Gastrocnemius medialis (tissue), 4 donors: Measurements from ENCODE around the gene CST6. TPM values are rescaled to one million over a fixed set of nuclear protein-coding genes. Genes with fewer than 3 reads are reported as not detected.

ENCODE experiments used
- ATAC-seq, 2 donors: fragments of 150-250 bp; one replicate each; pipeline ENCODE4 v1.9.1; 2016
- DNase-seq, 2 donors: peaks; one replicate each; pipeline ENCODE4 v3.0.0-alpha.2; 2019
- H3K27ac ChIP-seq, 4 donors: fragments of 200-600 bp; sonication (generic); 1 replicate in 1 of 4; 2 replicates in 3 of 4; pipeline ENCODE4 v1.5.1; 2016 to 2018; ENCODE audit warnings: mild to moderate bottlenecking in 2 of 4, moderate library complexity in 1 of 4
- H3K27me3 ChIP-seq, 3 donors: fragments of 200-600 bp; sonication (generic) in 2 of 3; 1 replicate in 1 of 3; 2 replicates in 2 of 3; pipeline versions ENCODE4 v1.5.1 to v1.6.0; 2016 to 2019; ENCODE audit warnings: mild to moderate bottlenecking in 1 of 3, moderate library complexity in 1 of 3
- H3K36me3 ChIP-seq, 2 donors: fragments of 200-600 bp; sonication (generic) in 1 of 2; one replicate each; pipeline ENCODE4 v1.5.1; 2017 to 2018
- H3K4me1 ChIP-seq, 2 donors: fragments of 200-600 bp; sonication (generic) in 1 of 2; one replicate each; pipeline ENCODE4 v1.5.1; 2016 to 2017; ENCODE audit warnings: mild to moderate bottlenecking in 2 of 2
- H3K4me3 ChIP-seq, 4 donors: fragments of 200-600 bp; sonication (generic) in 3 of 4; 1 replicate in 1 of 4; 2 replicates in 3 of 4; pipeline ENCODE4 v1.5.1; 2016 to 2019; ENCODE audit warnings: mild to moderate bottlenecking in 2 of 4
- H3K9me3 ChIP-seq, 3 donors: fragments of 200-600 bp; sonication (generic) in 2 of 3; 1 replicate in 1 of 3; 2 replicates in 2 of 3; pipeline ENCODE4 v1.5.1; 2016 to 2019
- CTCF ChIP-seq, 5 experiments: fragments of 450-650 bp in 3 of 5; fragments of 200-600 bp in 2 of 5; sonication (generic) in 2 of 5; IDR thresholded peaks in 4 of 5; conservative IDR thresholded peaks in 1 of 5; 1 replicate in 4 of 5; 2 replicates in 1 of 5; pipeline ENCODE4 v1.5.1; 2016 to 2019; ENCODE audit warnings: antibody characterized with exemption in 5 of 5, mild to moderate bottlenecking in 3 of 5, moderate library complexity in 3 of 5
- POLR2A ChIP-seq, 2 donors: fragments of 450-650 bp; IDR thresholded peaks; one replicate each; pipeline ENCODE4 v1.6.1; 2017; ENCODE audit warnings: antibody characterized with exemption in 2 of 2, mild to moderate bottlenecking in 2 of 2, moderate library complexity in 2 of 2
- in situ Hi-C, 4 donors: fragments of 200-750 bp; cut with MboI; loops; one replicate each; pipeline versions ENCODE4 v1.15.0 to v1.8.0; 2017; ENCODE audit warnings: low sequenced_read_pairs in 4 of 4
- intact Hi-C: fragments of 100-400 bp; cut with DNase I; formaldehyde crosslinking; loops from one replicate; pipeline ENCODE4 v1.15.1; 2023; ENCODE audit warnings: low total_unique reads
- total RNA-seq, 4 donors: library from RNA; depleted of rRNA; stranded (reverse); fragments of >200 nt; gene quantifications; one replicate each; pipeline versions ENCODE4 v1.1.0 to v1.2.3, GENCODE V29; 2016

Gene CST6
- total RNA-seq, 4 donors from 2014 or later = 0.71 to 6.0 (median 3.1) TPM; not detected in 1

- ATAC-seq (no peak), DNase-seq (no peak)
- H3K36me3 ChIP-seq = peaks cover 0 to 57% of the 10 kb centered on the region in 2 donors
- in situ Hi-C loops = loop anchor here in 2 of 4 donors (25.0 kb wide), 1 partner anchor 263 kb away; the partner anchor contains the start of genes KAT5 (in 2 of the 2) and RNASEH2C (in 2 of the 2)
- intact Hi-C loops = no loop called here
- no peaks in the 10 kb centered on the region for H3K27me3 ChIP-seq
- H3K9me3 ChIP-seq = no peaks in the 10 kb centered on the region
- H3K4me3 ChIP-seq = no peak overlapping the region
- H3K27ac ChIP-seq = no peak overlapping the region
- no peaks in the 10 kb centered on the region for H3K4me1 ChIP-seq
- TF ChIP-seq CTCF (IDR thresholded peaks at IDR 0.05 in 4 of 5, conservative IDR thresholded peaks at IDR 0.05 in 1 of 5) (no peak), POLR2A (IDR thresholded peaks at IDR 0.05) (no peak)
Measured at GRCh38 chr11:65975771-65976170, 36.0 kb upstream of the CST6 start.

- intact Hi-C loops = no loop called here
- H3K27ac ChIP-seq = no peak overlapping the region
- TF ChIP-seq CTCF (IDR thresholded peaks at IDR 0.05 in 4 of 5, conservative IDR thresholded peaks at IDR 0.05 in 1 of 5) (no peak), POLR2A (IDR thresholded peaks at IDR 0.05) (no peak)
- H3K36me3 ChIP-seq = peaks cover 0 to 57% of the 10 kb centered on the region in 2 donors
- ATAC-seq (no peak), DNase-seq (no peak)
- in situ Hi-C loops = loop anchor here in 2 of 4 donors (25.0 kb wide), 1 partner anchor 264 kb away; the partner anchor contains the start of genes KAT5 (in 2 of the 2) and RNASEH2C (in 2 of the 2)
- no peak overlapping the region for H3K4me3 ChIP-seq
- H3K27me3 ChIP-seq = no peaks in the 10 kb centered on the region
- no peaks in the 10 kb centered on the region for H3K4me1 ChIP-seq
- no peaks in the 10 kb centered on the region for H3K9me3 ChIP-seq
Measured at GRCh38 chr11:65976216-65977176, 35.3 kb upstream of the CST6 start.

- Histone ChIP-seq H3K4me3 (no peak overlapping the region), H3K27ac (no peak overlapping the region), H3K9me3 (no peaks in the 10 kb centered on the region), H3K27me3 (no peaks in the 10 kb centered on the region), H3K4me1 (no peaks in the 10 kb centered on the region), H3K36me3 (peaks cover 0 to 57% of the 10 kb centered on the region in 2 donors)
- ATAC-seq = no peak
- intact Hi-C loops (no loop called here), in situ Hi-C loops (loop anchor here in 2 of 4 donors (25.0 kb wide), 1 partner anchor 266 kb away; the partner anchor contains the start of genes KAT5 (in 2 of the 2) and RNASEH2C (in 2 of the 2))
- DNase-seq = no peak
- no peak for TF ChIP-seq CTCF (IDR thresholded peaks at IDR 0.05 in 4 of 5, conservative IDR thresholded peaks at IDR 0.05 in 1 of 5)
- TF ChIP-seq POLR2A (IDR thresholded peaks at IDR 0.05) = no peak
Measured at GRCh38 chr11:65977621-65978390, 34.0 kb upstream of the CST6 start.

GRCh38 chr11:65978391-65979238, 33.2 kb upstream of the CST6 start:
- in situ Hi-C loops = loop anchor here in 2 of 4 donors (25.0 kb wide), 1 partner anchor 266 kb away; the partner anchor contains the start of genes KAT5 (in 2 of the 2) and RNASEH2C (in 2 of the 2)
- intact Hi-C loops = no loop called here
- peak overlapping the region in 1 of 4 donors; percentile 26 for H3K27ac ChIP-seq
- no peaks in the 10 kb centered on the region for H3K9me3 ChIP-seq
- H3K4me3 ChIP-seq = no peak overlapping the region
- H3K27me3 ChIP-seq = no peaks in the 10 kb centered on the region
- ATAC-seq = no peak
- peaks cover 0 to 49% of the 10 kb centered on the region in 2 donors for H3K36me3 ChIP-seq
- no peaks in the 10 kb centered on the region for H3K4me1 ChIP-seq
- no peak for TF ChIP-seq CTCF (IDR thresholded peaks at IDR 0.05 in 4 of 5, conservative IDR thresholded peaks at IDR 0.05 in 1 of 5)
- no peak for TF ChIP-seq POLR2A (IDR thresholded peaks at IDR 0.05)
- no peak for DNase-seq
